ENCODE data around the gene MUSK. TPM values are rescaled to one million over a fixed set of nuclear protein-coding genes. Genes with fewer than 3 reads are reported as not detected.

MUSK gene
- total RNA-seq, 1 donor from 2014 or later: not detected

GRCh38 chr9:110738982-110739381 lies 70.4 kb downstream of the MUSK start:
- Mint-ChIP-seq H3K9me3 (ENCODE audit: low read depth) (peaks cover 13% of the 10 kb centered on the region), H3K4me1 (ENCODE audit: low read depth) (no peaks in the 10 kb centered on the region), H3K27me3 (no peaks in the 10 kb centered on the region), H3K4me3 (ENCODE audit: low read depth) (no peak overlapping the region), H3K36me3 (ENCODE audit: insufficient read depth) (no peaks in the 10 kb centered on the region), H3K27ac (no peak overlapping the region)
- no peak for DNase-seq (ENCODE audit: low spot score, unreplicated experiment)
- no peak for TF ChIP-seq CTCF (IDR thresholded peaks at IDR 0.05; ENCODE audit: unreplicated experiment)

- no peak overlapping the region for H3K4me3 Mint-ChIP-seq (ENCODE audit: low read depth)
- no peaks in the 10 kb centered on the region for H3K36me3 Mint-ChIP-seq (ENCODE audit: insufficient read depth)
- H3K9me3 Mint-ChIP-seq (ENCODE audit: low read depth): no peaks in the 10 kb centered on the region
- no peaks in the 10 kb centered on the region for H3K27me3 Mint-ChIP-seq
- H3K27ac Mint-ChIP-seq: no peak overlapping the region
- DNase-seq (ENCODE audit: low spot score, unreplicated experiment): no peak
- H3K4me1 Mint-ChIP-seq (ENCODE audit: low read depth): no peaks in the 10 kb centered on the region
- no peak for TF ChIP-seq CTCF (IDR thresholded peaks at IDR 0.05; ENCODE audit: unreplicated experiment)
These were observed 74.3 kb downstream of the MUSK start for GRCh38 chr9:110742741-110743371.

- Mint-ChIP-seq H3K4me3 (ENCODE audit: low read depth) (no peak overlapping the region), H3K4me1 (ENCODE audit: low read depth) (no peaks in the 10 kb centered on the region), H3K36me3 (ENCODE audit: insufficient read depth) (no peaks in the 10 kb centered on the region), H3K27me3 (no peaks in the 10 kb centered on the region), H3K9me3 (ENCODE audit: low read depth) (no peaks in the 10 kb centered on the region), H3K27ac (no peak overlapping the region)
- no peak for TF ChIP-seq CTCF (IDR thresholded peaks at IDR 0.05; ENCODE audit: unreplicated experiment)
- no peak for DNase-seq (ENCODE audit: low spot score, unreplicated experiment)
These were observed 76.3 kb downstream of the MUSK start for GRCh38 chr9:110744715-110745384.

- no peak overlapping the region for H3K27ac Mint-ChIP-seq
- no peaks in the 10 kb centered on the region for H3K9me3 Mint-ChIP-seq (ENCODE audit: low read depth)
- no peak for TF ChIP-seq CTCF (IDR thresholded peaks at IDR 0.05; ENCODE audit: unreplicated experiment)
- no peak overlapping the region for H3K4me3 Mint-ChIP-seq (ENCODE audit: low read depth)
- no peaks in the 10 kb centered on the region for H3K27me3 Mint-ChIP-seq
- no peaks in the 10 kb centered on the region for H3K4me1 Mint-ChIP-seq (ENCODE audit: low read depth)
- no peak for DNase-seq (ENCODE audit: low spot score, unreplicated experiment)
- no peaks in the 10 kb centered on the region for H3K36me3 Mint-ChIP-seq (ENCODE audit: insufficient read depth)
These were observed 77.1 kb downstream of the MUSK start for GRCh38 chr9:110745676-110746075.

- no peaks in the 10 kb centered on the region for H3K4me1 Mint-ChIP-seq (ENCODE audit: low read depth)
- no peaks in the 10 kb centered on the region for H3K36me3 Mint-ChIP-seq (ENCODE audit: insufficient read depth)
- H3K27me3 Mint-ChIP-seq: no peaks in the 10 kb centered on the region
- no peak overlapping the region for H3K4me3 Mint-ChIP-seq (ENCODE audit: low read depth)
- H3K27ac Mint-ChIP-seq: no peak overlapping the region
- DNase-seq (ENCODE audit: low spot score, unreplicated experiment): no peak
- H3K9me3 Mint-ChIP-seq (ENCODE audit: low read depth): no peaks in the 10 kb centered on the region
- TF ChIP-seq CTCF (IDR thresholded peaks at IDR 0.05; ENCODE audit: unreplicated experiment): no peak
These were observed 77.8 kb downstream of the MUSK start for GRCh38 chr9:110746211-110746930.

Data from progenitor cell of endocrine pancreas (in vitro differentiated cells).